Measurements from ENCODE around the gene LRRC8E. TPM values are rescaled to one million over a fixed set of nuclear protein-coding genes. Genes with fewer than 3 reads are reported as not detected.

The LRRC8E gene
- total and polyA plus RNA-seq, 2 of the 8 experiments (the other 6 are each of a cell fraction or from before 2014, with no cell fraction given), result 2.7 to 2.9 TPM

GRCh38 chr19:7905268-7905667 is 17.0 kb downstream of the LRRC8E start:
- Histone ChIP-seq H2AFZ (ENCODE audit: low read length) (no peak overlapping the region), H3K36me3 (ENCODE audit: control insufficient read depth in 2 of 4, insufficient read depth in 4 of 4, low read length in 3 of 4) (peaks cover 0 to 5% (median 2%) of the 10 kb centered on the region in 4 experiments; a peak in 4 of 8 replicates), H3K79me1 (ENCODE audit: low read depth, low read length) (peaks cover 11% of the 10 kb centered on the region), H3K4me2 (ENCODE audit: insufficient read depth in 1 of 2, low read depth in 2 of 2, low read length in 2 of 2) (peak overlapping the region in 1 of 2 experiments; percentile 90; a peak in 1 of 4 replicates), H3K9ac (replicated peaks in 1 of 4; ENCODE audit: extremely low read depth in 1 of 4, low read depth in 3 of 4, low read length in 3 of 4) (no peak overlapping the region), H2BK12ac (ENCODE audit: low read depth, low read length) (no peak overlapping the region), H3K14ac (ENCODE audit: insufficient read length) (no peak overlapping the region), H3K56ac (replicated peaks; ENCODE audit: insufficient read length, low read depth, low read length) (no peak overlapping the region), H2BK20ac (ENCODE audit: low read length) (no peak overlapping the region), H2BK5ac (ENCODE audit: low read depth, low read length) (no peak overlapping the region), H3K18ac (ENCODE audit: extremely low read depth, low read length) (no peak overlapping the region), H4K8ac (ENCODE audit: extremely low read depth, insufficient read depth, low read length) (no peak overlapping the region), H2AK5ac (ENCODE audit: low read depth, low read length) (no peak overlapping the region), H2BK15ac (ENCODE audit: low read length) (no peak overlapping the region), H3K9me3 (ENCODE audit: insufficient read depth in 2 of 2, low read depth in 1 of 2, low read length in 1 of 2) (no peaks in the 10 kb centered on the region), H3K23ac (ENCODE audit: insufficient read length) (no peak overlapping the region), H3K79me2 (ENCODE audit: control insufficient read depth in 1 of 2, insufficient read depth in 2 of 2, low read length in 2 of 2) (peaks cover 0 to 22% of the 10 kb centered on the region in 2 experiments; a peak in 2 of 4 replicates), H4K91ac (replicated peaks; ENCODE audit: insufficient read length, low read length) (no peak overlapping the region), H4K20me1 (replicated peaks in 1 of 2; ENCODE audit: control insufficient read depth in 1 of 2, insufficient read depth in 2 of 2, low read length in 2 of 2) (peaks cover 3 to 17% of the 10 kb centered on the region in 2 experiments), H3K23me2 (ENCODE audit: low read depth, low read length) (peaks cover 13% of the 10 kb centered on the region), H3K27me3 (replicated peaks in 1 of 4; ENCODE audit: control insufficient read depth in 3 of 4, extremely low read depth in 1 of 4, insufficient read depth in 3 of 4, low read length in 3 of 4) (no peaks in the 10 kb centered on the region), H3K4me1 (replicated peaks in 1 of 4; ENCODE audit: control insufficient read depth in 3 of 4, insufficient read depth in 4 of 4, low read length in 3 of 4) (peaks cover 0 to 13% (median 7%) of the 10 kb centered on the region in 4 experiments; a peak in 5 of 7 replicates), H3K4ac (replicated peaks; ENCODE audit: insufficient read length, low read depth, low read length) (no peak overlapping the region), H3K4me3 (ENCODE audit: extremely low read depth in 1 of 4, insufficient read depth in 2 of 4, low read depth in 3 of 4, low read length in 4 of 4) (peak overlapping the region in 1 of 4 experiments; percentile 86; a peak in 3 of 8 replicates), H2BK120ac (replicated peaks; ENCODE audit: low read depth, low read length) (no peak overlapping the region), H3K27ac (ENCODE audit: low read depth, low read length) (no peak overlapping the region), H4K5ac (ENCODE audit: insufficient read length, low read depth, low read length) (no peak overlapping the region)
- DNase-seq (ENCODE audit: low read depth in 1 of 2, low spot score in 2 of 2), result no peak
- POLR2A ChIA-PET (ENCODE audit: partially characterized antibody), result no interaction called here
- FAIRE-seq, result no peak
- TF ChIP-seq ASH2L (IDR thresholded peaks at IDR 0.05; ENCODE audit: low read length) (no peak), RAD21 (IDR thresholded peaks at IDR 0.05 in 1 of 2, conservative IDR thresholded peaks at IDR 0.05 in 1 of 2; ENCODE audit: low read depth in 2 of 2, low read length in 2 of 2) (no peak), SP4 (IDR thresholded peaks at IDR 0.05; ENCODE audit: low read length) (no peak), POU5F1 (IDR thresholded peaks at IDR 0.05; ENCODE audit: low read depth, low read length) (no peak), BCL11A (IDR thresholded peaks at IDR 0.05; ENCODE audit: low read depth in 2 of 2, low read length in 2 of 2) (no peak), ZNF274 (IDR thresholded peaks at IDR 0.05; ENCODE audit: borderline replicate concordance, extremely low read depth, low read length) (no peak), KDM5A (IDR thresholded peaks at IDR 0.05; ENCODE audit: low read length) (no peak), NRF1 (IDR thresholded peaks at IDR 0.05; ENCODE audit: low read depth, low read length) (no peak), CBX5 (IDR thresholded peaks at IDR 0.05; ENCODE audit: low read depth, low read length) (no peak)
- CTCF ChIA-PET (ENCODE audit: partially characterized antibody), result no interaction called here
- 80% methylated on average over 10 of the region's 10 CpGs; no CpG with 5 or more reads in 1 of the 2 experiments for WGBS, 2 experiments (ENCODE audit: extremely low coverage in 1 of 2, insufficient coverage in 1 of 2, insufficient read length in 1 of 2, insufficient replicate concordance in 2 of 2, low coverage in 1 of 2, low lambda C conversion rate in 2 of 2, missing lambda C conversion rate in 1 of 2)

All from H1 (cell line).